SK-N-MC (cell line): ENCODE results near the gene CDKL2.
A peak's percentile ranks its signal among the peaks of the same experiment; 100 is the strongest.

Experiments
- DNase-seq: peaks from one replicate; pipeline ENCODE4 v3.0.0-alpha.2; 2011; ENCODE audit warnings: low read depth, low spot score
- H3K27ac ChIP-seq: fragments of 200-600 bp; sonication (generic); 2 replicates; pipeline ENCODE4 v1.5.1; 2016; ENCODE audit warnings: mixed run types
- H3K36me3 ChIP-seq: fragments of 200-600 bp; sonication (generic); 2 replicates; pipeline ENCODE4 v1.6.1; 2017; ENCODE audit warnings: antibody characterized with exemption, low read length, mixed read lengths; ENCODE audit not compliant: insufficient read depth
- H3K4me3 ChIP-seq: fragments of 200-600 bp; sonication (generic); 2 replicates; pipeline ENCODE4 v1.5.1; 2016
- H3K9ac ChIP-seq: fragments of 200-600 bp; sonication (generic); 2 replicates; pipeline ENCODE4 v1.8.0; 2017; ENCODE audit warnings: mixed run types, mixed read lengths; ENCODE audit not compliant: insufficient read length
- H3K9me3 ChIP-seq: fragments of 200-600 bp; sonication (generic); 2 replicates; pipeline ENCODE4 v1.6.1; 2017; ENCODE audit warnings: low read depth, mild to moderate bottlenecking, antibody characterized with exemption, low read length, moderate library complexity, mixed read lengths
- EZH2 ChIP-seq: fragments of 200-600 bp; sonication (generic); IDR thresholded peaks from one replicate; pipeline ENCODE4 v1.6.1; 2017; ENCODE audit warnings: antibody characterized with exemption
- FOXP2 ChIP-seq: optimal IDR thresholded peaks from 2 replicates; pipeline ENCODE3; 2011; ENCODE audit warnings: mild to moderate bottlenecking, moderate library complexity; ENCODE audit not compliant: insufficient read depth; ENCODE audit errors: extremely low read length, control extremely low read depth
- POLR2AphosphoS5 ChIP-seq: IDR thresholded peaks from 2 replicates; pipeline ENCODE4 v1.6.1; 2012; ENCODE audit warnings: mild to moderate bottlenecking, low read depth, low read length, borderline replicate concordance

The CDKL2 gene

GRCh38 chr4:75634281-75634680, 4.0 kb upstream of the CDKL2 start:
- Histone ChIP-seq H3K27ac (no peak overlapping the region), H3K4me3 (no peak overlapping the region), H3K9ac (no peak overlapping the region), H3K36me3 (no peaks in the 10 kb centered on the region; the same call in 1 of the 2 replicates), H3K9me3 (no peaks in the 10 kb centered on the region)
- TF ChIP-seq FOXP2 (no peak), POLR2AphosphoS5 (no peak), EZH2 (no peak)
- DNase-seq, result no peak

- Histone ChIP-seq H3K27ac (no peak overlapping the region), H3K9me3 (no peaks in the 10 kb centered on the region), H3K9ac (no peak overlapping the region), H3K4me3 (no peak overlapping the region), H3K36me3 (no peaks in the 10 kb centered on the region)
- TF ChIP-seq EZH2 (no peak), POLR2AphosphoS5 (no peak), FOXP2 (no peak)
- no peak for DNase-seq
Observed at GRCh38 chr4:75633846-75634245, 3.5 kb upstream of the CDKL2 start.

- no peak for DNase-seq
- Histone ChIP-seq H3K9me3 (no peaks in the 10 kb centered on the region), H3K27ac (no peak overlapping the region), H3K4me3 (peak overlapping the region; percentile 74), H3K36me3 (no peaks in the 10 kb centered on the region), H3K9ac (no peak overlapping the region)
- TF ChIP-seq FOXP2 (no peak), POLR2AphosphoS5 (no peak), EZH2 (no peak)
Observed at GRCh38 chr4:75630937-75631329, 605 bp upstream of the CDKL2 start.

- no peak for DNase-seq
- Histone ChIP-seq H3K36me3 (no peaks in the 10 kb centered on the region), H3K9ac (no peak overlapping the region), H3K27ac (no peak overlapping the region), H3K4me3 (0 out of 2 replicates have a peak overlapping the region, but pooled peaks have one; percentile 11), H3K9me3 (no peaks in the 10 kb centered on the region)
- TF ChIP-seq EZH2, result no peak
- no peak for TF ChIP-seq FOXP2
- TF ChIP-seq POLR2AphosphoS5, result no peak
Observed at GRCh38 chr4:75629239-75629638, 1.1 kb downstream of the CDKL2 start.

- H3K9me3 ChIP-seq, result no peaks in the 10 kb centered on the region
- TF ChIP-seq EZH2, result no peak
- TF ChIP-seq POLR2AphosphoS5, result no peak
- no peaks in the 10 kb centered on the region for H3K36me3 ChIP-seq
- no peak overlapping the region for H3K4me3 ChIP-seq
- H3K9ac ChIP-seq, result no peak overlapping the region
- no peak overlapping the region for H3K27ac ChIP-seq
- DNase-seq, result no peak
Observed at GRCh38 chr4:75623026-75623425, 7.3 kb downstream of the CDKL2 start.

GRCh38 chr4:75621715-75622114, 8.6 kb downstream of the CDKL2 start:
- no peak for TF ChIP-seq FOXP2
- no peak for TF ChIP-seq EZH2
- no peak for TF ChIP-seq POLR2AphosphoS5
- Histone ChIP-seq H3K36me3 (no peaks in the 10 kb centered on the region), H3K9ac (no peak overlapping the region)

GRCh38 chr4:75612306-75612705, 18.0 kb downstream of the CDKL2 start:
- DNase-seq, result no peak
- Histone ChIP-seq H3K4me3 (no peak overlapping the region), H3K27ac (no peak overlapping the region), H3K9ac (no peak overlapping the region), H3K36me3 (no peaks in the 10 kb centered on the region), H3K9me3 (no peaks in the 10 kb centered on the region)
- TF ChIP-seq FOXP2 (no peak), POLR2AphosphoS5 (no peak), EZH2 (no peak)

More at GRCh38 chr4:75621715-75622114, 8.6 kb downstream of the CDKL2 start:
- Histone ChIP-seq H3K9me3 (no peaks in the 10 kb centered on the region), H3K4me3 (no peak overlapping the region), H3K27ac (peak overlapping the region; percentile 82)
- DNase-seq, result no peak

GRCh38 chr4:75605928-75606327, 24.4 kb downstream of the CDKL2 start:
- no peak for DNase-seq
- no peak overlapping the region for H3K4me3 ChIP-seq
- no peak overlapping the region for H3K9ac ChIP-seq
- TF ChIP-seq EZH2, result no peak
- H3K9me3 ChIP-seq, result no peaks in the 10 kb centered on the region
- no peaks in the 10 kb centered on the region for H3K36me3 ChIP-seq
- H3K27ac ChIP-seq, result no peak overlapping the region

GRCh38 chr4:75599647-75600046, 30.7 kb downstream of the CDKL2 start:
- TF ChIP-seq FOXP2 (no peak), POLR2AphosphoS5 (no peak), EZH2 (no peak)
- Histone ChIP-seq H3K27ac (peak overlapping the region; percentile 38; the same call in 1 of the 2 replicates), H3K36me3 (no peaks in the 10 kb centered on the region), H3K4me3 (no peak overlapping the region), H3K9ac (no peak overlapping the region), H3K9me3 (no peaks in the 10 kb centered on the region)
- DNase-seq, result no peak
